PC-9 (cell line): ENCODE data around the gene CUTA. TPM values are rescaled to one million over a fixed set of nuclear protein-coding genes. Genes with fewer than 3 reads are reported as not detected.

Source experiments
- BruUV-seq: library from RNA; stranded (reverse); fragments of 400-500 nt; replicated peaks from 2 replicates; lab custom pipeline; 2021; lab: Mats Ljungman, UMichigan
- CTCF ChIA-PET: fragments of 300-600 bp; sonication (Branson Sonifier 250); formaldehyde crosslinking; loops from one replicate; lab custom pipeline; 2022; ENCODE audit warnings: antibody characterized with exemption; lab: Charles Lee
- POLR2A ChIA-PET: fragments of 300-600 bp; sonication (Branson Sonifier 250); formaldehyde crosslinking; loops from one replicate; lab custom pipeline; 2022; ENCODE audit warnings: antibody characterized with exemption; ENCODE audit not compliant: unreplicated experiment; lab: Charles Lee
- DNase-seq, 2 experiments: peaks; one replicate each; pipeline versions ENCODE4 v3.0.0 to v3.0.0-alpha.2; 2015 to 2022; ENCODE audit warnings: mixed read lengths in 1 of 2
- H2AFZ ChIP-seq: fragments of 200-600 bp; sonication (generic); 2 replicates; pipeline ENCODE4 v1.8.1; 2017; ENCODE audit warnings: antibody characterized with exemption
- H3F3A ChIP-seq: fragments of 200-600 bp; sonication (generic); 2 replicates; pipeline ENCODE4 v1.8.1; 2017; ENCODE audit warnings: antibody characterized with exemption, mild to moderate bottlenecking, low read depth; ENCODE audit not compliant: insufficient read depth
- H3K27ac ChIP-seq: fragments of 200-600 bp; sonication (generic); 2 replicates; pipeline ENCODE4 v1.6.1; 2016; ENCODE audit warnings: mixed run types
- H3K27me3 ChIP-seq: fragments of 200-600 bp; sonication (generic); 2 replicates; pipeline ENCODE4 v1.6.1; 2016; ENCODE audit warnings: low read depth, mixed run types; ENCODE audit not compliant: insufficient read depth
- H3K36me3 ChIP-seq: fragments of 200-600 bp; sonication (generic); 2 replicates; pipeline ENCODE4 v1.6.1; 2016; ENCODE audit warnings: low read depth, mixed run types
- H3K4me1 ChIP-seq: fragments of 200-600 bp; sonication (generic); replicated peaks from 2 replicates; pipeline ENCODE4 v1.6.1; 2016; ENCODE audit warnings: mixed run types; ENCODE audit not compliant: insufficient read depth
- H3K4me2 ChIP-seq: fragments of 200-600 bp; sonication (generic); 2 replicates; pipeline ENCODE4 v1.6.1; 2017; ENCODE audit warnings: mixed run types
- H3K4me3 ChIP-seq: fragments of 200-600 bp; sonication (generic); 2 replicates; pipeline ENCODE4 v1.6.1; 2016; ENCODE audit warnings: mixed run types
- H3K79me2 ChIP-seq: fragments of 200-600 bp; sonication (generic); 2 replicates; pipeline ENCODE4 v1.6.1; 2017; ENCODE audit warnings: low read depth, mixed run types
- H3K9me2 ChIP-seq: fragments of 200-600 bp; sonication (generic); 2 replicates; pipeline ENCODE4 v1.8.1; 2017; ENCODE audit warnings: mild to moderate bottlenecking; ENCODE audit not compliant: insufficient read depth
- H3K9me3 ChIP-seq: fragments of 200-600 bp; sonication (generic); 2 replicates; pipeline ENCODE4 v1.8.1; 2016; ENCODE audit warnings: low read depth; ENCODE audit not compliant: insufficient read depth
- H4K20me1 ChIP-seq: fragments of 200-600 bp; sonication (generic); 2 replicates; pipeline ENCODE4 v1.8.1; 2017; ENCODE audit not compliant: insufficient read depth
- EZH2 ChIP-seq: fragments of 200-600 bp; sonication (generic); IDR thresholded peaks from 2 replicates; pipeline ENCODE4 v1.8.0; 2017; ENCODE audit warnings: antibody characterized with exemption, low read depth
- intact Hi-C: fragments of 100-400 bp; cut with micrococcal nuclease; formaldehyde crosslinking; loops from one replicate; pipeline ENCODE4 v1.10.0; 2022; ENCODE audit not compliant: unreplicated experiment
- total RNA-seq: library from RNA; stranded (reverse); gene quantifications from 2 replicates; pipeline ENCODE4 v1.2.3, GENCODE V29; 2021
- TF ChIP-seq, protein P1 (sequence below): fragments of 200-600 bp; sonication (generic); conservative IDR thresholded peaks from 2 replicates; pipeline ENCODE4 v1.6.1; 2017; ENCODE audit warnings: mixed run types, antibody characterized with exemption, mild to moderate bottlenecking, moderate library complexity

The CUTA gene
- total RNA-seq, 1 experiment from 2014 or later: 213 TPM

DNA sequence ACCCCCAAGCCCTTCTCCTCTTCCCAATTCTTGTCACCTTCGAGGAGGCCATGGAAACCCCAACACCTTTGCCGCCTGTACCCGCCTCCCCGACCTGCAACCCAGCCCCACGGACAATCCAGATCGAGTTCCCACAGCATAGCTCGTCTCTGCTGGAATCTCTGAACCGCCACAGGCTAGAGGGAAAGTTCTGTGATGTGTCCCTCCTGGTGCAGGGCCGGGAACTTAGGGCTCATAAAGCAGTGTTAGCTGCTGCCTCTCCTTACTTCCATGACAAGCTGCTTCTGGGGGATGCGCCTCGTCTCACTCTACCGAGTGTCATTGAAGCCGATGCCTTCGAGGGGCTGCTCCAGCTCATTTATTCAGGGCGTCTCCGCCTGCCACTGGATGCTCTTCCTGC, 37.1 kb upstream of the CUTA start:
- BruUV-seq: TSS peak; percentile 50
- Histone ChIP-seq H3K4me2 (peak overlapping the region; percentile 99), H3K27ac (no peak overlapping the region), H4K20me1 (no peaks in the 10 kb centered on the region), H3K36me3 (no peaks in the 10 kb centered on the region), H3K9me2 (no peaks in the 10 kb centered on the region), H3F3A (no peaks in the 10 kb centered on the region), H3K4me3 (peak overlapping the region; percentile 95), H3K4me1 (peaks cover 6% of the 10 kb centered on the region), H3K79me2 (peaks cover 19% of the 10 kb centered on the region), H3K9me3 (no peaks in the 10 kb centered on the region), H2AFZ (peak overlapping the region; percentile 92), H3K27me3 (no peaks in the 10 kb centered on the region)
- no peak for DNase-seq
- intact Hi-C loops: no loop called here
- TF ChIP-seq, protein P1, sequence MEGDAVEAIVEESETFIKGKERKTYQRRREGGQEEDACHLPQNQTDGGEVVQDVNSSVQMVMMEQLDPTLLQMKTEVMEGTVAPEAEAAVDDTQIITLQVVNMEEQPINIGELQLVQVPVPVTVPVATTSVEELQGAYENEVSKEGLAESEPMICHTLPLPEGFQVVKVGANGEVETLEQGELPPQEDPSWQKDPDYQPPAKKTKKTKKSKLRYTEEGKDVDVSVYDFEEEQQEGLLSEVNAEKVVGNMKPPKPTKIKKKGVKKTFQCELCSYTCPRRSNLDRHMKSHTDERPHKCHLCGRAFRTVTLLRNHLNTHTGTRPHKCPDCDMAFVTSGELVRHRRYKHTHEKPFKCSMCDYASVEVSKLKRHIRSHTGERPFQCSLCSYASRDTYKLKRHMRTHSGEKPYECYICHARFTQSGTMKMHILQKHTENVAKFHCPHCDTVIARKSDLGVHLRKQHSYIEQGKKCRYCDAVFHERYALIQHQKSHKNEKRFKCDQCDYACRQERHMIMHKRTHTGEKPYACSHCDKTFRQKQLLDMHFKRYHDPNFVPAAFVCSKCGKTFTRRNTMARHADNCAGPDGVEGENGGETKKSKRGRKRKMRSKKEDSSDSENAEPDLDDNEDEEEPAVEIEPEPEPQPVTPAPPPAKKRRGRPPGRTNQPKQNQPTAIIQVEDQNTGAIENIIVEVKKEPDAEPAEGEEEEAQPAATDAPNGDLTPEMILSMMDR: no peak
- TF ChIP-seq EZH2: no peak
- ChIA-PET CTCF (interaction anchor here (0.7 kb wide), 1 partner anchor 84 kb away, joined by 3 read pairs; no protein-coding TSS in a partner anchor), POLR2A (interaction anchor here (0.7 to 1.0 kb wide), 2 partner anchors 156 to 483 kb away, joined by 3 to 5 read pairs; no protein-coding TSS in a partner anchor)

DNA sequence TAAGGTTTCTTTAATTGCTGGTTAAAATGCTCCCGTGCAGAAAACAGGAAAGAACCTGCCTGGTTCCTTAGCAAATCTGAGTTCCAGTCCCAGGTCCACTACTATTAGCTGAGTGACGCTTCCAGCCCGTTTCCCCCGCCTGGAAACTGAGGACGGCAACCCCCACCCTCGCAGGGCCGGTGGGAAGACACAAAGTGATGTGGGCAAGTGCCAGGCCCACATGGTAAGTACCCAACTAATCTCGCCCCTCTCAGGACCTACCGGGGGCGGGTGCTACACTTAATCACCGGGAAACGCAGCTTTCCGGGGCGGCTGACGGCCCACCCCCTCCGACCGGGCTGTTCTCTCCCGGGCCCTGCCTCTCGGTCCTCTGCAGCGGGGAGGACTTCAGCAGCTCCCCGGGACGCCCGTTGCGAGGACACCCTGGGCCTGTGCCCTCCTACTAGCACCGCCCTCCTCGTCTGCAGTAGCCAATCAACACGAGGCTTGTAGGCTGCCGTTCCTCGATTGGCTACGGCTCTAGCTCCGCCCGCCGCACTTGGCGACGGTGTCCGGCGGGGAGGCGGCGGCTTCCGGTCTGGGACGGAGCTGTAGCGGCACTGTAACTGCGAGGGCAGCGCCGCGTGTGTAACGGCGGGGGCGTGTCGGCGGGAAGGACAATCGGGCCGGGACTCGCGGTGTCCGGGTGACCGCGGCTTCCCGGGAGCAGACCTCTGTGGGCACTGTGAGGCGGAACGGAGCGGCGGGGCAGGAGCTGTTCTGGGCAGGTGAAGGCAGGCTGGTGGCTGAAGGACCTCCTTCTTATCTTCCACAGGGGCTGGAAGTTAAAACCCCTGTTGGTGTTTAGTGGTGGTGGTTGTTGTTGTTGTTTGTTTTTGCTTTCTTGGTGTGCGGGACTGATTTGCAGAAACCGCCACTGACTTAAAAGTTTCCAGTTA, 36.4 kb upstream of the CUTA start, which contains the start of gene ZBTB9:
Gene ZBTB9, plus strand, starts transcription at position 568 of the 938 bp plus-strand sequence. CDS start 525 bp downstream, outside the sequence.
- intact Hi-C loops: loop anchor here (1.0 to 5.0 kb wide), 3 partner anchors 28 to 117 kb away; partner anchors contain the start of gene PHF1
- CTCF ChIA-PET: interaction anchor here (0.7 kb wide), 1 partner anchor 84 kb away, joined by 3 read pairs; no protein-coding TSS in a partner anchor
- POLR2A ChIA-PET: interaction anchor here (0.6 to 1.0 kb wide), 5 partner anchors 45 to 483 kb away, joined by 3 to 5 read pairs (median 4); no protein-coding TSS in a partner anchor

More for the DNA sequence above, 36.4 kb upstream of the CUTA start, which contains the start of gene ZBTB9:
- Histone ChIP-seq H3K4me1 (peaks cover 6% of the 10 kb centered on the region), H3K36me3 (no peaks in the 10 kb centered on the region), H2AFZ (peak within 1 kb of the TSS; percentile 94), H3K9me3 (no peaks in the 10 kb centered on the region), H3K27me3 (no peaks in the 10 kb centered on the region), H3K27ac (no peak within 1 kb of the TSS), H3K79me2 (peaks cover 19% of the 10 kb centered on the region), H3K4me3 (peak within 1 kb of the TSS; percentile 95), H4K20me1 (no peaks in the 10 kb centered on the region), H3K9me2 (no peaks in the 10 kb centered on the region), H3F3A (no peaks in the 10 kb centered on the region), H3K4me2 (peak within 1 kb of the TSS; percentile 99)
- peak; percentile 91 to 95 for DNase-seq
- TF ChIP-seq, protein P1: no peak
- no peak for TF ChIP-seq EZH2
- BruUV-seq: TSS peak; percentile 99
